BE2C (cell line): ENCODE data around the gene SPTBN4.

Experiments used
- DNase-seq: peaks from one replicate; pipeline ENCODE4 v3.0.0-alpha.2; 2020
- H3K27me3 ChIP-seq: fragments of 250-450 bp; sonication (Bioruptor Pico); 2 replicates; pipeline ENCODE4 v1.5.1; 2020; ENCODE audit warnings: mild to moderate bottlenecking
- H3K36me3 ChIP-seq: fragments of 250-450 bp; sonication (Bioruptor Pico); 2 replicates; pipeline ENCODE4 v1.5.1; 2020; ENCODE audit warnings: mild to moderate bottlenecking
- H3K4me1 ChIP-seq: fragments of 250-450 bp; sonication (Bioruptor Pico); 2 replicates; pipeline ENCODE4 v1.5.1; 2020
- H3K4me3 ChIP-seq: 2 replicates; pipeline ENCODE4 v1.5.1; 2011; ENCODE audit warnings: low read depth, low read length
- H3K9me3 ChIP-seq: fragments of 250-450 bp; sonication (Bioruptor Pico); 2 replicates; pipeline ENCODE4 v1.5.1; 2020
- CTCF ChIP-seq: IDR thresholded peaks from 2 replicates; pipeline ENCODE4 v1.5.1; 2012; ENCODE audit warnings: mild to moderate bottlenecking, low read depth, low read length

The SPTBN4 gene

DNA sequence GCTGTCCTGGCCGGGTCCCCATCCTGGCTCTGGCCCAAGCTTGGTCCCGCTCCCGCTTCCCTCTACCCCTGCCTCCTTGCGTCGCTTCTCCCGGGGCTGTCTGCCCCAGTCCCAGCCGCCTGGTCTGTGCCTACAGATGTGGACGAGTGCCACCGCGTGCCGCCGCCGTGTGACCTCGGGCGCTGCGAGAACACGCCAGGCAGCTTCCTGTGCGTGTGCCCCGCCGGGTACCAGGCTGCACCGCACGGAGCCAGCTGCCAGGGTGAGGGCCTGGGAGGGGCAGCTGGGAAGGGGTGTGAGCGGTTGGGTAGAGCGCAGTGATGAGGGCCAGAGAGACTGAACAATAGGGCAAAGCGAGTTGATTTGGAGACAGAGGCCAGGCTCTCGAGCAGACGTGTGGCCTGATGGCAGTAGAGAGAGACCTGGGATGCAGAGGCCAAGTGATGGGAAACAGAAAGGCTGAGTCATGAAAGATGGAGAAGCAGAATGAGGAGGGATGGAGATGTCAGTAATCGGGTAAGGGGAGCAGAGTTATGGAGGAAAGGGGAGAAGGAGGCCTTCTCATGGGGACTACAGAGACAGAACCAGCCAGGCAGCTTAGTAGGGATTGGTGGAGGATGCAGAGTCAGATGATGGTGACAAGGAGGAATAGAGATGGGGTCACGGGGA lies 143.7 kb downstream of the SPTBN4 start:
- TF ChIP-seq CTCF = no peak
- peak; percentile 67 for DNase-seq
- Histone ChIP-seq H3K9me3 (no peaks in the 10 kb centered on the region), H3K4me3 (peak overlapping the region; percentile 54), H3K4me1 (peaks cover 7% of the 10 kb centered on the region), H3K36me3 (no peaks in the 10 kb centered on the region), H3K27me3 (no peaks in the 10 kb centered on the region; the same call in 1 of the 2 replicates)

GRCh38 chr19:40611096-40611495 lies 144.3 kb downstream of the SPTBN4 start:
- H3K4me3 ChIP-seq = peak overlapping the region; percentile 54; the same call in 1 of the 2 replicates
- H3K4me1 ChIP-seq = peaks cover 7% of the 10 kb centered on the region
- H3K27me3 ChIP-seq = no peaks in the 10 kb centered on the region; the same call in 1 of the 2 replicates
- DNase-seq = no peak
- TF ChIP-seq CTCF = no peak
- no peaks in the 10 kb centered on the region for H3K9me3 ChIP-seq
- H3K36me3 ChIP-seq = no peaks in the 10 kb centered on the region

- H3K4me3 ChIP-seq = no peak overlapping the region
- H3K4me1 ChIP-seq = peaks cover 7% of the 10 kb centered on the region
- no peak for DNase-seq
- H3K36me3 ChIP-seq = no peaks in the 10 kb centered on the region
- no peaks in the 10 kb centered on the region for H3K9me3 ChIP-seq
- no peaks in the 10 kb centered on the region for H3K27me3 ChIP-seq
- no peak for TF ChIP-seq CTCF
Observed at GRCh38 chr19:40611900-40612698, 145.3 kb downstream of the SPTBN4 start.

GRCh38 chr19:40612831-40613689 lies 146.3 kb downstream of the SPTBN4 start:
- peak; percentile 77 for DNase-seq
- H3K4me3 ChIP-seq = peak overlapping the region; percentile 73

More at GRCh38 chr19:40612831-40613689, 146.3 kb downstream of the SPTBN4 start:
- Histone ChIP-seq H3K9me3 (no peaks in the 10 kb centered on the region), H3K4me1 (peaks cover 7% of the 10 kb centered on the region), H3K36me3 (no peaks in the 10 kb centered on the region), H3K27me3 (no peaks in the 10 kb centered on the region)
- no peak for TF ChIP-seq CTCF
